GM12878 (cell line): ENCODE results near the gene CRY1. TPM values are rescaled to one million over a fixed set of nuclear protein-coding genes. Genes with fewer than 3 reads are reported as not detected.

Source experiments
- BCL3 ChIP-seq: IDR thresholded peaks from 2 replicates; pipeline ENCODE4 v1.6.1; 2011; ENCODE audit warnings: borderline replicate concordance, low read depth, mild to moderate bottlenecking, moderate library complexity, low read length; ENCODE audit not compliant: insufficient read depth, poor library complexity, severe bottlenecking
- BMI1 ChIP-seq: fragments of 450-650 bp; IDR thresholded peaks from 2 replicates; pipeline ENCODE4 v1.6.1; 2016; ENCODE audit warnings: mild to moderate bottlenecking, moderate library complexity, borderline replicate concordance
- PAX5 ChIP-seq: IDR thresholded peaks from 2 replicates; pipeline ENCODE4 v1.6.1; 2011; ENCODE audit warnings: low read depth, low read length, borderline replicate concordance
- RAD21 ChIP-seq: IDR thresholded peaks from 2 replicates; pipeline ENCODE4 v1.6.1; 2011; ENCODE audit warnings: mild to moderate bottlenecking, low read depth, low read length, moderate library complexity; ENCODE audit not compliant: insufficient read depth
- RBBP5 ChIP-seq: fragments of 200-600 bp; sonication (generic); conservative IDR thresholded peaks from 2 replicates; pipeline ENCODE4 v1.6.1; 2016
- SMAD5 ChIP-seq: IDR thresholded peaks from 2 replicates; pipeline ENCODE4 v1.6.1; 2016; ENCODE audit warnings: antibody characterized with exemption, low read depth
- USF2 ChIP-seq: IDR thresholded peaks from 2 replicates; pipeline ENCODE4 v1.6.1; 2011; ENCODE audit warnings: low read depth, low read length, improper control_type of control experiment, borderline replicate concordance
- YBX1 ChIP-seq: fragments of 450-650 bp; IDR thresholded peaks from 2 replicates; pipeline ENCODE4 v1.6.1; 2016; ENCODE audit warnings: antibody characterized with exemption
- ZBTB4 ChIP-seq: fragments of 450-650 bp; formaldehyde crosslinking; IDR thresholded peaks from 2 replicates; pipeline ENCODE4 v1.4.0; 2022; ENCODE audit warnings: mild to moderate bottlenecking, moderate library complexity
- polyA plus RNA-seq, 11 experiments: library from polyadenylated mRNA; depleted of rRNA in 4 of 11; unstranded in 6 of 11; stranded (reverse) in 5 of 11; fragments of >200 nt; fragmentation: Nextera tagmentation in 4 of 11; fragmentation: Illumina TruSeq in 1 of 11; extraction: Ambion mirVana in 4 of 11; extraction: Trizol in 1 of 11; gene quantifications; 1 replicate in 1 of 11; 2 replicates in 10 of 11; pipeline versions ENCODE4 v1.2.1 to v1.2.3, GENCODE V29; 2011 to 2016; ENCODE audit warnings: inconsistent platforms in 2 of 11, missing spikeins in 2 of 11, low read depth in 1 of 11
- total RNA-seq, 4 experiments: library from RNA; depleted of rRNA in 3 of 4; stranded (reverse); fragments of >200 nt in 3 of 4; fragmentation: Illumina TruSeq in 1 of 4; extraction: Trizol in 1 of 4; gene quantifications; 2 replicates each; pipeline versions ENCODE4 v1.2.1 to v1.2.3, GENCODE V29; 2013 to 2021

Gene CRY1
- total and polyA plus RNA-seq, 10 of the 15 experiments (the other 5 are each of a cell fraction or from before 2014, with no cell fraction given): 1.6 to 10.9 (median 5.4) TPM

GRCh38 chr12:107090711-107091110 is 2.6 kb downstream of the CRY1 start (continued):
- TF ChIP-seq YBX1 (no peak), PAX5 (no peak), BMI1 (no peak), ZBTB4 (no peak), SMAD5 (no peak), USF2 (no peak), RAD21 (no peak), RBBP5 (no peak), BCL3 (no peak)
